ENCODE results near the gene RNF217.
A peak's percentile ranks its signal among the peaks of the same experiment; 100 is the strongest.

RNF217 gene

GRCh38 chr6:125088963-125089362, 126.7 kb downstream of the RNF217 start:
- no peak overlapping the region for H3K4me3 Mint-ChIP-seq
- H3K4me1 Mint-ChIP-seq = no peaks in the 10 kb centered on the region
- no peaks in the 10 kb centered on the region for H3K27me3 Mint-ChIP-seq
- no peaks in the 10 kb centered on the region for H3K9me3 Mint-ChIP-seq
- H3K36me3 Mint-ChIP-seq (ENCODE audit: insufficient read depth) = no peaks in the 10 kb centered on the region
- no peak for ATAC-seq (replicated peaks; ENCODE audit: extremely low read depth, poor library complexity, severe bottlenecking)
- no peak for DNase-seq (ENCODE audit: low spot score in 2 of 2)
- H3K27ac Mint-ChIP-seq (ENCODE audit: low read depth) = no peak overlapping the region

GRCh38 chr6:125094563-125094962, 132.3 kb downstream of the RNF217 start:
- DNase-seq (ENCODE audit: low spot score in 2 of 2) = no peak
- no peak overlapping the region for H3K27ac Mint-ChIP-seq (ENCODE audit: low read depth)
- peaks cover 26% of the 10 kb centered on the region for H3K27me3 Mint-ChIP-seq
- ATAC-seq (replicated peaks; ENCODE audit: extremely low read depth, poor library complexity, severe bottlenecking) = no peak
- no peak overlapping the region for H3K4me3 Mint-ChIP-seq
- H3K4me1 Mint-ChIP-seq = no peaks in the 10 kb centered on the region
- no peaks in the 10 kb centered on the region for H3K36me3 Mint-ChIP-seq (ENCODE audit: insufficient read depth)
- H3K9me3 Mint-ChIP-seq = no peaks in the 10 kb centered on the region

GRCh38 chr6:125095580-125096301, 133.5 kb downstream of the RNF217 start:
- H3K36me3 Mint-ChIP-seq (ENCODE audit: insufficient read depth) = no peaks in the 10 kb centered on the region
- no peaks in the 10 kb centered on the region for H3K9me3 Mint-ChIP-seq
- peaks cover 26% of the 10 kb centered on the region for H3K27me3 Mint-ChIP-seq
- no peak overlapping the region for H3K4me3 Mint-ChIP-seq
- H3K27ac Mint-ChIP-seq (ENCODE audit: low read depth) = no peak overlapping the region
- ATAC-seq (replicated peaks; ENCODE audit: extremely low read depth, poor library complexity, severe bottlenecking) (no peak), DNase-seq (ENCODE audit: low spot score in 2 of 2) (no peak)
- peaks cover 6% of the 10 kb centered on the region for H3K4me1 Mint-ChIP-seq

GRCh38 chr6:125097186-125097585, 134.9 kb downstream of the RNF217 start:
- H3K27ac Mint-ChIP-seq (ENCODE audit: low read depth) = no peak overlapping the region
- peaks cover 26% of the 10 kb centered on the region for H3K27me3 Mint-ChIP-seq
- H3K9me3 Mint-ChIP-seq = no peaks in the 10 kb centered on the region
- ATAC-seq (replicated peaks; ENCODE audit: extremely low read depth, poor library complexity, severe bottlenecking) (no peak), DNase-seq (ENCODE audit: low spot score in 2 of 2) (no peak)
- no peak overlapping the region for H3K4me3 Mint-ChIP-seq
- H3K4me1 Mint-ChIP-seq = peaks cover 6% of the 10 kb centered on the region
- no peaks in the 10 kb centered on the region for H3K36me3 Mint-ChIP-seq (ENCODE audit: insufficient read depth)

GRCh38 chr6:125098253-125098652, 136.0 kb downstream of the RNF217 start:
- Mint-ChIP-seq H3K27me3 (peaks cover 26% of the 10 kb centered on the region), H3K9me3 (no peaks in the 10 kb centered on the region), H3K27ac (ENCODE audit: low read depth) (no peak overlapping the region), H3K4me3 (no peak overlapping the region), H3K36me3 (ENCODE audit: insufficient read depth) (no peaks in the 10 kb centered on the region), H3K4me1 (peaks cover 6% of the 10 kb centered on the region)
- no peak for ATAC-seq (replicated peaks; ENCODE audit: extremely low read depth, poor library complexity, severe bottlenecking)
- DNase-seq (ENCODE audit: low spot score in 2 of 2) = no peak

- peak overlapping the region; percentile 48 for H3K4me3 Mint-ChIP-seq
- no peak for DNase-seq (ENCODE audit: low spot score in 2 of 2)
These were observed 137.2 kb downstream of the RNF217 start for GRCh38 chr6:125099211-125100073.

GRCh38 chr6:125100074-125100652, 137.9 kb downstream of the RNF217 start:
- Mint-ChIP-seq H3K36me3 (ENCODE audit: insufficient read depth) (no peaks in the 10 kb centered on the region), H3K4me3 (peak overlapping the region; percentile 48), H3K9me3 (no peaks in the 10 kb centered on the region), H3K4me1 (peaks cover 6% of the 10 kb centered on the region), H3K27me3 (peaks cover 26% of the 10 kb centered on the region), H3K27ac (ENCODE audit: low read depth) (no peak overlapping the region)
- ATAC-seq (replicated peaks; ENCODE audit: extremely low read depth, poor library complexity, severe bottlenecking) (peak; percentile 19), DNase-seq (ENCODE audit: low spot score in 2 of 2) (no peak)

More at GRCh38 chr6:125099211-125100073, 137.2 kb downstream of the RNF217 start:
- H3K4me1 Mint-ChIP-seq = peaks cover 6% of the 10 kb centered on the region
- peaks cover 26% of the 10 kb centered on the region for H3K27me3 Mint-ChIP-seq
- no peaks in the 10 kb centered on the region for H3K9me3 Mint-ChIP-seq
- ATAC-seq (replicated peaks; ENCODE audit: extremely low read depth, poor library complexity, severe bottlenecking) = peak; percentile 49
- no peak overlapping the region for H3K27ac Mint-ChIP-seq (ENCODE audit: low read depth)
- no peaks in the 10 kb centered on the region for H3K36me3 Mint-ChIP-seq (ENCODE audit: insufficient read depth)

- Mint-ChIP-seq H3K9me3 (no peaks in the 10 kb centered on the region), H3K27ac (ENCODE audit: low read depth) (no peak overlapping the region), H3K4me3 (no peak overlapping the region), H3K36me3 (ENCODE audit: insufficient read depth) (no peaks in the 10 kb centered on the region), H3K4me1 (peaks cover 6% of the 10 kb centered on the region), H3K27me3 (peaks cover 26% of the 10 kb centered on the region)
- no peak for ATAC-seq (replicated peaks; ENCODE audit: extremely low read depth, poor library complexity, severe bottlenecking)
- DNase-seq (ENCODE audit: low spot score in 2 of 2) = no peak
These were observed 138.9 kb downstream of the RNF217 start for GRCh38 chr6:125101128-125101527.

- DNase-seq (ENCODE audit: low spot score in 2 of 2) = no peak
- H3K27ac Mint-ChIP-seq (ENCODE audit: low read depth) = no peak overlapping the region
- H3K9me3 Mint-ChIP-seq = no peaks in the 10 kb centered on the region
- no peaks in the 10 kb centered on the region for H3K36me3 Mint-ChIP-seq (ENCODE audit: insufficient read depth)
- peaks cover 6% of the 10 kb centered on the region for H3K4me1 Mint-ChIP-seq
- H3K27me3 Mint-ChIP-seq = peaks cover 22% of the 10 kb centered on the region
- no peak for ATAC-seq (replicated peaks; ENCODE audit: extremely low read depth, poor library complexity, severe bottlenecking)
- no peak overlapping the region for H3K4me3 Mint-ChIP-seq
These were observed 139.4 kb downstream of the RNF217 start for GRCh38 chr6:125101631-125102030.

GRCh38 chr6:125102411-125102810, 140.2 kb downstream of the RNF217 start:
- Mint-ChIP-seq H3K4me1 (peaks cover 6% of the 10 kb centered on the region), H3K9me3 (no peaks in the 10 kb centered on the region), H3K4me3 (no peak overlapping the region), H3K27ac (ENCODE audit: low read depth) (no peak overlapping the region), H3K27me3 (peaks cover 14% of the 10 kb centered on the region), H3K36me3 (ENCODE audit: insufficient read depth) (no peaks in the 10 kb centered on the region)
- ATAC-seq (replicated peaks; ENCODE audit: extremely low read depth, poor library complexity, severe bottlenecking) (no peak), DNase-seq (ENCODE audit: low spot score in 2 of 2) (no peak)

GRCh38 chr6:125102891-125103290, 140.7 kb downstream of the RNF217 start:
- ATAC-seq (replicated peaks; ENCODE audit: extremely low read depth, poor library complexity, severe bottlenecking) = no peak
- DNase-seq (ENCODE audit: low spot score in 2 of 2) = no peak
- Mint-ChIP-seq H3K27me3 (peaks cover 9% of the 10 kb centered on the region), H3K36me3 (ENCODE audit: insufficient read depth) (no peaks in the 10 kb centered on the region), H3K27ac (ENCODE audit: low read depth) (no peak overlapping the region), H3K9me3 (no peaks in the 10 kb centered on the region), H3K4me3 (no peak overlapping the region), H3K4me1 (peaks cover 6% of the 10 kb centered on the region)

- no peak overlapping the region for H3K27ac Mint-ChIP-seq (ENCODE audit: low read depth)
- ATAC-seq (replicated peaks; ENCODE audit: extremely low read depth, poor library complexity, severe bottlenecking) (no peak), DNase-seq (ENCODE audit: low spot score in 2 of 2) (no peak)
- H3K27me3 Mint-ChIP-seq = no peaks in the 10 kb centered on the region
- no peaks in the 10 kb centered on the region for H3K9me3 Mint-ChIP-seq
- no peak overlapping the region for H3K4me3 Mint-ChIP-seq
- peaks cover 6% of the 10 kb centered on the region for H3K4me1 Mint-ChIP-seq
- no peaks in the 10 kb centered on the region for H3K36me3 Mint-ChIP-seq (ENCODE audit: insufficient read depth)
These were observed 142.2 kb downstream of the RNF217 start for GRCh38 chr6:125104425-125104824.

Measured in central memory CD8-positive, alpha-beta T cell (primary cell).